HepG2 (cell line): ENCODE data around the gene ASXL1.

Source experiments
- AGO1 ChIP-seq: fragments of 200-400 bp; formaldehyde crosslinking; IDR thresholded peaks from 2 replicates; pipeline ENCODE4 v1.6.1; 2017; ENCODE audit warnings: mild to moderate bottlenecking, low read depth, low read length, moderate library complexity; ENCODE audit not compliant: poor library complexity, severe bottlenecking
- POLR2A ChIP-seq, 2 experiments: IDR thresholded peaks; 2 replicates each; pipeline ENCODE4 v1.6.1; 2011; ENCODE audit warnings: low read depth in 2 of 2, low read length in 2 of 2, mild to moderate bottlenecking in 1 of 2, moderate library complexity in 1 of 2; ENCODE audit not compliant: insufficient read depth in 1 of 2
- POLR2AphosphoS5 ChIP-seq: IDR thresholded peaks from 2 replicates; pipeline ENCODE4 v1.6.1; 2012; ENCODE audit warnings: low read depth, low read length
- TP53 ChIP-seq: sonication (generic); formaldehyde crosslinking; conservative IDR thresholded peaks from 2 replicates; pipeline ENCODE4 v1.4.0; 2020; ENCODE audit warnings: missing genetic modification reagents
- ZNF768 ChIP-seq: sonication (generic); formaldehyde crosslinking; IDR thresholded peaks from 2 replicates; pipeline ENCODE4 v1.4.0; 2020; ENCODE audit warnings: missing genetic modification reagents
- TF ChIP-seq, protein P1 (sequence below): sonication (generic); formaldehyde crosslinking; IDR thresholded peaks from 2 replicates; pipeline ENCODE4 v1.4.0; 2020; ENCODE audit warnings: missing genetic modification reagents
- TF ChIP-seq, protein P2 (sequence below): sonication (generic); formaldehyde crosslinking; IDR thresholded peaks from 2 replicates; pipeline ENCODE4 v1.4.0; 2020; ENCODE audit warnings: missing genetic modification reagents
- TF ChIP-seq, protein P3 (sequence below): sonication (generic); formaldehyde crosslinking; IDR thresholded peaks from 2 replicates; pipeline ENCODE4 v1.5.0; 2020; ENCODE audit warnings: mild to moderate bottlenecking, missing genetic modification reagents, moderate library complexity
- TF ChIP-seq, protein P4 (sequence below): sonication (generic); formaldehyde crosslinking; IDR thresholded peaks from 2 replicates; pipeline ENCODE4 v1.5.1; 2020; ENCODE audit warnings: missing genetic modification reagents, mild to moderate bottlenecking, borderline replicate concordance

DNA sequence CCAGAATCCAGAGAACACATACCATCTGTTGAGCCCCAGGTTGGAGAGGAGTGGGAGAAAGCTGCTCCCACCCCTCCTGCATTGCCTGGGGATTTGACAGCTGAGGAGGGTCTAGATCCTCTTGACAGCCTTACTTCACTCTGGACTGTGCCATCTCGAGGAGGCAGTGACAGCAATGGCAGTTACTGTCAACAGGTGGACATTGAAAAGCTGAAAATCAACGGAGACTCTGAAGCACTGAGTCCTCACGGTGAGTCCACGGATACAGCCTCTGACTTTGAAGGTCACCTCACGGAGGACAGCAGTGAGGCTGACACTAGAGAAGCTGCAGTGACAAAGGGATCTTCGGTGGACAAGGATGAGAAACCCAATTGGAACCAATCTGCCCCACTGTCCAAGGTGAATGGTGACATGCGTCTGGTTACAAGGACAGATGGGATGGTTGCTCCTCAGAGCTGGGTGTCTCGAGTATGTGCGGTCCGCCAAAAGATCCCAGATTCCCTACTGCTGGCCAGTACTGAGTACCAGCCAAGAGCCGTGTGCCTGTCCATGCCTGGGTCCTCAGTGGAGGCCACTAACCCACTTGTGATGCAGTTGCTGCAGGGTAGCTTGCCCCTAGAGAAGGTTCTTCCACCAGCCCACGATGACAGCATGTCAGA, 77.4 kb downstream of the ASXL1 start:
- TF ChIP-seq, protein P1, sequence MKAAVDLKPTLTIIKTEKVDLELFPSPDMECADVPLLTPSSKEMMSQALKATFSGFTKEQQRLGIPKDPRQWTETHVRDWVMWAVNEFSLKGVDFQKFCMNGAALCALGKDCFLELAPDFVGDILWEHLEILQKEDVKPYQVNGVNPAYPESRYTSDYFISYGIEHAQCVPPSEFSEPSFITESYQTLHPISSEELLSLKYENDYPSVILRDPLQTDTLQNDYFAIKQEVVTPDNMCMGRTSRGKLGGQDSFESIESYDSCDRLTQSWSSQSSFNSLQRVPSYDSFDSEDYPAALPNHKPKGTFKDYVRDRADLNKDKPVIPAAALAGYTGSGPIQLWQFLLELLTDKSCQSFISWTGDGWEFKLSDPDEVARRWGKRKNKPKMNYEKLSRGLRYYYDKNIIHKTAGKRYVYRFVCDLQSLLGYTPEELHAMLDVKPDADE (CRISPR knock-in tag): no peak
- no peak for TF ChIP-seq AGO1
- peak in 1 of 2 experiments; percentile 37; a peak in 1 of 4 replicates for TF ChIP-seq POLR2A (IDR thresholded peaks at IDR 0.05; ENCODE audit: insufficient read depth in 1 of 2, low read depth in 2 of 2, low read length in 2 of 2)
- TF ChIP-seq, protein P2, sequence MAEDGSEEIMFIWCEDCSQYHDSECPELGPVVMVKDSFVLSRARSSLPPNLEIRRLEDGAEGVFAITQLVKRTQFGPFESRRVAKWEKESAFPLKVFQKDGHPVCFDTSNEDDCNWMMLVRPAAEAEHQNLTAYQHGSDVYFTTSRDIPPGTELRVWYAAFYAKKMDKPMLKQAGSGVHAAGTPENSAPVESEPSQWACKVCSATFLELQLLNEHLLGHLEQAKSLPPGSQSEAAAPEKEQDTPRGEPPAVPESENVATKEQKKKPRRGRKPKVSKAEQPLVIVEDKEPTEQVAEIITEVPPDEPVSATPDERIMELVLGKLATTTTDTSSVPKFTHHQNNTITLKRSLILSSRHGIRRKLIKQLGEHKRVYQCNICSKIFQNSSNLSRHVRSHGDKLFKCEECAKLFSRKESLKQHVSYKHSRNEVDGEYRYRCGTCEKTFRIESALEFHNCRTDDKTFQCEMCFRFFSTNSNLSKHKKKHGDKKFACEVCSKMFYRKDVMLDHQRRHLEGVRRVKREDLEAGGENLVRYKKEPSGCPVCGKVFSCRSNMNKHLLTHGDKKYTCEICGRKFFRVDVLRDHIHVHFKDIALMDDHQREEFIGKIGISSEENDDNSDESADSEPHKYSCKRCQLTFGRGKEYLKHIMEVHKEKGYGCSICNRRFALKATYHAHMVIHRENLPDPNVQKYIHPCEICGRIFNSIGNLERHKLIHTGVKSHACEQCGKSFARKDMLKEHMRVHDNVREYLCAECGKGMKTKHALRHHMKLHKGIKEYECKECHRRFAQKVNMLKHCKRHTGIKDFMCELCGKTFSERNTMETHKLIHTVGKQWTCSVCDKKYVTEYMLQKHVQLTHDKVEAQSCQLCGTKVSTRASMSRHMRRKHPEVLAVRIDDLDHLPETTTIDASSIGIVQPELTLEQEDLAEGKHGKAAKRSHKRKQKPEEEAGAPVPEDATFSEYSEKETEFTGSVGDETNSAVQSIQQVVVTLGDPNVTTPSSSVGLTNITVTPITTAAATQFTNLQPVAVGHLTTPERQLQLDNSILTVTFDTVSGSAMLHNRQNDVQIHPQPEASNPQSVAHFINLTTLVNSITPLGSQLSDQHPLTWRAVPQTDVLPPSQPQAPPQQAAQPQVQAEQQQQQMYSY (CRISPR knock-in tag): no peak
- TF ChIP-seq, protein P3, sequence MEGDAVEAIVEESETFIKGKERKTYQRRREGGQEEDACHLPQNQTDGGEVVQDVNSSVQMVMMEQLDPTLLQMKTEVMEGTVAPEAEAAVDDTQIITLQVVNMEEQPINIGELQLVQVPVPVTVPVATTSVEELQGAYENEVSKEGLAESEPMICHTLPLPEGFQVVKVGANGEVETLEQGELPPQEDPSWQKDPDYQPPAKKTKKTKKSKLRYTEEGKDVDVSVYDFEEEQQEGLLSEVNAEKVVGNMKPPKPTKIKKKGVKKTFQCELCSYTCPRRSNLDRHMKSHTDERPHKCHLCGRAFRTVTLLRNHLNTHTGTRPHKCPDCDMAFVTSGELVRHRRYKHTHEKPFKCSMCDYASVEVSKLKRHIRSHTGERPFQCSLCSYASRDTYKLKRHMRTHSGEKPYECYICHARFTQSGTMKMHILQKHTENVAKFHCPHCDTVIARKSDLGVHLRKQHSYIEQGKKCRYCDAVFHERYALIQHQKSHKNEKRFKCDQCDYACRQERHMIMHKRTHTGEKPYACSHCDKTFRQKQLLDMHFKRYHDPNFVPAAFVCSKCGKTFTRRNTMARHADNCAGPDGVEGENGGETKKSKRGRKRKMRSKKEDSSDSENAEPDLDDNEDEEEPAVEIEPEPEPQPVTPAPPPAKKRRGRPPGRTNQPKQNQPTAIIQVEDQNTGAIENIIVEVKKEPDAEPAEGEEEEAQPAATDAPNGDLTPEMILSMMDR: no peak
- TF ChIP-seq TP53 (CRISPR knock-in tag): no peak
- TF ChIP-seq, protein P4, sequence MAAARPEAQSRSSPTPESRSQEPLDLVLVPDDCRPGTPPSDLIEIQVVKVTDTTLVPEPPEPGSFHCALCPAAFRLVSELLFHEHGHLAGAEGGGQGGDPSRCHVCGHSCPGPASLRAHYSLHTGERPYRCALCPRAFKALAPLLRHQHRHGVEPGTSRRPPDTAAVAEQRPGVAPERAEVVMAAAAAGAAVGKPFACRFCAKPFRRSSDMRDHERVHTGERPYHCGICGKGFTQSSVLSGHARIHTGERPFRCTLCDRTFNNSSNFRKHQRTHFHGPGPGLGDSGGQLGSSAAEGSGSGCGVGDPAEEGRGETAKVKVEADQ (CRISPR knock-in tag): no peak
- TF ChIP-seq POLR2AphosphoS5: no peak
- TF ChIP-seq ZNF768 (CRISPR knock-in tag): no peak
